ENCODE data around the gene GABRG3. TPM values are rescaled to one million over a fixed set of nuclear protein-coding genes. Genes with fewer than 3 reads are reported as not detected.

The GABRG3 gene
- total RNA-seq, 3 donors from 2014 or later (not counting 1 experiment from before 2014, with no cell fraction given), result not detected

GRCh38 chr15:27414168-27414870 is 443.3 kb downstream of the GABRG3 start:
- Mint-ChIP-seq H3K27me3 (ENCODE audit: low read depth in 2 of 2) (no peaks in the 10 kb centered on the region), H3K9me3 (peaks cover 20 to 22% of the 10 kb centered on the region in 2 donors), H3K27ac (no peak overlapping the region), H3K4me3 (no peak overlapping the region), H3K4me1 (no peaks in the 10 kb centered on the region), H3K36me3 (no peaks in the 10 kb centered on the region)
- WGBS (ENCODE audit: insufficient coverage), result 80% methylated on average over 5 of the region's 7 CpGs
- ATAC-seq, result no peak
- Histone ChIP-seq H3K4me1 (ENCODE audit: control insufficient read depth, insufficient read depth, low read length) (no peaks in the 10 kb centered on the region), H3K9me3 (ENCODE audit: control insufficient read depth, insufficient read depth, low read length) (peaks cover 3% of the 10 kb centered on the region), H3K4me3 (ENCODE audit: low read length) (no peak overlapping the region), H3K27me3 (ENCODE audit: control insufficient read depth, insufficient read depth, low read length) (no peaks in the 10 kb centered on the region), H3K27ac (ENCODE audit: low read length) (no peak overlapping the region), H3K36me3 (ENCODE audit: control insufficient read depth, insufficient read depth, low read length) (no peaks in the 10 kb centered on the region)
- DNase-seq, result no peak
- TF ChIP-seq, protein P1, sequence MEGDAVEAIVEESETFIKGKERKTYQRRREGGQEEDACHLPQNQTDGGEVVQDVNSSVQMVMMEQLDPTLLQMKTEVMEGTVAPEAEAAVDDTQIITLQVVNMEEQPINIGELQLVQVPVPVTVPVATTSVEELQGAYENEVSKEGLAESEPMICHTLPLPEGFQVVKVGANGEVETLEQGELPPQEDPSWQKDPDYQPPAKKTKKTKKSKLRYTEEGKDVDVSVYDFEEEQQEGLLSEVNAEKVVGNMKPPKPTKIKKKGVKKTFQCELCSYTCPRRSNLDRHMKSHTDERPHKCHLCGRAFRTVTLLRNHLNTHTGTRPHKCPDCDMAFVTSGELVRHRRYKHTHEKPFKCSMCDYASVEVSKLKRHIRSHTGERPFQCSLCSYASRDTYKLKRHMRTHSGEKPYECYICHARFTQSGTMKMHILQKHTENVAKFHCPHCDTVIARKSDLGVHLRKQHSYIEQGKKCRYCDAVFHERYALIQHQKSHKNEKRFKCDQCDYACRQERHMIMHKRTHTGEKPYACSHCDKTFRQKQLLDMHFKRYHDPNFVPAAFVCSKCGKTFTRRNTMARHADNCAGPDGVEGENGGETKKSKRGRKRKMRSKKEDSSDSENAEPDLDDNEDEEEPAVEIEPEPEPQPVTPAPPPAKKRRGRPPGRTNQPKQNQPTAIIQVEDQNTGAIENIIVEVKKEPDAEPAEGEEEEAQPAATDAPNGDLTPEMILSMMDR (IDR thresholded peaks at IDR 0.05), result no peak
- intact Hi-C loops (cut with micrococcal nuclease), result no loop called here

GRCh38 chr15:27418726-27419125 is 447.7 kb downstream of the GABRG3 start:
- Histone ChIP-seq H3K36me3 (ENCODE audit: control insufficient read depth, insufficient read depth, low read length) (no peaks in the 10 kb centered on the region), H3K4me1 (ENCODE audit: control insufficient read depth, insufficient read depth, low read length) (no peaks in the 10 kb centered on the region), H3K27me3 (ENCODE audit: control insufficient read depth, insufficient read depth, low read length) (no peaks in the 10 kb centered on the region), H3K27ac (ENCODE audit: low read length) (no peak overlapping the region), H3K9me3 (ENCODE audit: control insufficient read depth, insufficient read depth, low read length) (peaks cover 3% of the 10 kb centered on the region), H3K4me3 (ENCODE audit: low read length) (no peak overlapping the region)
- no peak overlapping the region for H3K4me3 Mint-ChIP-seq
- intact Hi-C loops (cut with micrococcal nuclease), result no loop called here
- ATAC-seq (no peak), DNase-seq (no peak)
- H3K4me1 Mint-ChIP-seq, result no peaks in the 10 kb centered on the region
- H3K36me3 Mint-ChIP-seq, result no peaks in the 10 kb centered on the region
- H3K9me3 Mint-ChIP-seq, result peaks cover 16 to 18% of the 10 kb centered on the region in 2 donors
- TF ChIP-seq, protein P1 (IDR thresholded peaks at IDR 0.05), result no peak
- no peak overlapping the region for H3K27ac Mint-ChIP-seq
- no peaks in the 10 kb centered on the region for H3K27me3 Mint-ChIP-seq (ENCODE audit: low read depth in 2 of 2)
- WGBS (ENCODE audit: insufficient coverage), result 35% methylated on average over 5 of the region's 5 CpGs

GRCh38 chr15:27422997-27423396 is 452.0 kb downstream of the GABRG3 start:
- no peaks in the 10 kb centered on the region for H3K36me3 ChIP-seq (ENCODE audit: control insufficient read depth, insufficient read depth, low read length)
- H3K27ac Mint-ChIP-seq, result no peak overlapping the region
- H3K4me3 ChIP-seq (ENCODE audit: low read length), result no peak overlapping the region
- peaks cover 5 to 7% of the 10 kb centered on the region in 2 donors for H3K9me3 Mint-ChIP-seq
- TF ChIP-seq, protein P1 (IDR thresholded peaks at IDR 0.05), result no peak
- H3K4me3 Mint-ChIP-seq, result no peak overlapping the region
- no peaks in the 10 kb centered on the region for H3K4me1 Mint-ChIP-seq
- ATAC-seq (no peak), DNase-seq (no peak)
- H3K4me1 ChIP-seq (ENCODE audit: control insufficient read depth, insufficient read depth, low read length), result no peaks in the 10 kb centered on the region
- no peaks in the 10 kb centered on the region for H3K27me3 ChIP-seq (ENCODE audit: control insufficient read depth, insufficient read depth, low read length)
- intact Hi-C loops (cut with micrococcal nuclease), result no loop called here
- no peaks in the 10 kb centered on the region for H3K36me3 Mint-ChIP-seq
- H3K27ac ChIP-seq (ENCODE audit: low read length), result no peak overlapping the region
- H3K27me3 Mint-ChIP-seq (ENCODE audit: low read depth in 2 of 2), result no peaks in the 10 kb centered on the region
- peaks cover 7% of the 10 kb centered on the region for H3K9me3 ChIP-seq (ENCODE audit: control insufficient read depth, insufficient read depth, low read length)

- no peak overlapping the region for H3K4me3 ChIP-seq (ENCODE audit: low read length)
- H3K4me1 ChIP-seq (ENCODE audit: control insufficient read depth, insufficient read depth, low read length), result no peaks in the 10 kb centered on the region
- no peak for ATAC-seq
- peaks cover 4% of the 10 kb centered on the region for H3K9me3 ChIP-seq (ENCODE audit: control insufficient read depth, insufficient read depth, low read length)
- no peak overlapping the region for H3K4me3 Mint-ChIP-seq
- WGBS (ENCODE audit: insufficient coverage), result no CpG with 5 or more reads among the region's 1 CpG
- TF ChIP-seq, protein P1 (IDR thresholded peaks at IDR 0.05), result no peak
- no peaks in the 10 kb centered on the region for H3K36me3 Mint-ChIP-seq
- DNase-seq, result no peak
- H3K27me3 ChIP-seq (ENCODE audit: control insufficient read depth, insufficient read depth, low read length), result no peaks in the 10 kb centered on the region
- no peak overlapping the region for H3K27ac Mint-ChIP-seq
- intact Hi-C loops (cut with micrococcal nuclease), result no loop called here
- no peaks in the 10 kb centered on the region for H3K4me1 Mint-ChIP-seq
- H3K9me3 Mint-ChIP-seq, result peaks cover 5 to 10% of the 10 kb centered on the region in 2 donors
- no peaks in the 10 kb centered on the region for H3K27me3 Mint-ChIP-seq (ENCODE audit: low read depth in 2 of 2)
- H3K36me3 ChIP-seq (ENCODE audit: control insufficient read depth, insufficient read depth, low read length), result no peaks in the 10 kb centered on the region
- no peak overlapping the region for H3K27ac ChIP-seq (ENCODE audit: low read length)
These were observed 455.8 kb downstream of the GABRG3 start for GRCh38 chr15:27426805-27427204.
